SU-DHL-6 (cell line): ENCODE results near the gene GRK3.
"Not testable (repeated sequence)": the region's sequence is repeated elsewhere in the genome, so short reads cannot be mapped to it uniquely, and the experiment has no call there.

ENCODE experiments used
- EZH2phosphoT487 ChIP-seq: fragments of 200-600 bp; sonication (generic), shearing (Covaris generic); conservative IDR thresholded peaks from 2 replicates; pipeline ENCODE4 v1.6.1; 2018; ENCODE audit warnings: mild to moderate bottlenecking, antibody characterized with exemption, low read length, moderate library complexity, mixed read lengths
- TF ChIP-seq, protein P1 (sequence below): fragments of 200-600 bp; sonication (generic); IDR thresholded peaks from one replicate; pipeline ENCODE4 v1.5.1; 2017; ENCODE audit warnings: antibody characterized with exemption, mild to moderate bottlenecking, low read length, moderate library complexity; ENCODE audit not compliant: insufficient read depth, poor library complexity, severe bottlenecking

- TF ChIP-seq, protein P1, sequence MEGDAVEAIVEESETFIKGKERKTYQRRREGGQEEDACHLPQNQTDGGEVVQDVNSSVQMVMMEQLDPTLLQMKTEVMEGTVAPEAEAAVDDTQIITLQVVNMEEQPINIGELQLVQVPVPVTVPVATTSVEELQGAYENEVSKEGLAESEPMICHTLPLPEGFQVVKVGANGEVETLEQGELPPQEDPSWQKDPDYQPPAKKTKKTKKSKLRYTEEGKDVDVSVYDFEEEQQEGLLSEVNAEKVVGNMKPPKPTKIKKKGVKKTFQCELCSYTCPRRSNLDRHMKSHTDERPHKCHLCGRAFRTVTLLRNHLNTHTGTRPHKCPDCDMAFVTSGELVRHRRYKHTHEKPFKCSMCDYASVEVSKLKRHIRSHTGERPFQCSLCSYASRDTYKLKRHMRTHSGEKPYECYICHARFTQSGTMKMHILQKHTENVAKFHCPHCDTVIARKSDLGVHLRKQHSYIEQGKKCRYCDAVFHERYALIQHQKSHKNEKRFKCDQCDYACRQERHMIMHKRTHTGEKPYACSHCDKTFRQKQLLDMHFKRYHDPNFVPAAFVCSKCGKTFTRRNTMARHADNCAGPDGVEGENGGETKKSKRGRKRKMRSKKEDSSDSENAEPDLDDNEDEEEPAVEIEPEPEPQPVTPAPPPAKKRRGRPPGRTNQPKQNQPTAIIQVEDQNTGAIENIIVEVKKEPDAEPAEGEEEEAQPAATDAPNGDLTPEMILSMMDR = not testable (repeated sequence)
- TF ChIP-seq EZH2phosphoT487 = not testable (repeated sequence)
Measured at GRCh38 chr22:25605146-25605545, 40.7 kb downstream of the GRK3 start.
